ENCODE results near the gene INPP5A. TPM values are rescaled to one million over a fixed set of nuclear protein-coding genes. Genes with fewer than 3 reads are reported as not detected.

The INPP5A gene
- total and polyA plus RNA-seq, 2 donors (not counting 1 experiment from before 2014, with no cell fraction given) = 9.3 to 87.8 TPM

DNA sequence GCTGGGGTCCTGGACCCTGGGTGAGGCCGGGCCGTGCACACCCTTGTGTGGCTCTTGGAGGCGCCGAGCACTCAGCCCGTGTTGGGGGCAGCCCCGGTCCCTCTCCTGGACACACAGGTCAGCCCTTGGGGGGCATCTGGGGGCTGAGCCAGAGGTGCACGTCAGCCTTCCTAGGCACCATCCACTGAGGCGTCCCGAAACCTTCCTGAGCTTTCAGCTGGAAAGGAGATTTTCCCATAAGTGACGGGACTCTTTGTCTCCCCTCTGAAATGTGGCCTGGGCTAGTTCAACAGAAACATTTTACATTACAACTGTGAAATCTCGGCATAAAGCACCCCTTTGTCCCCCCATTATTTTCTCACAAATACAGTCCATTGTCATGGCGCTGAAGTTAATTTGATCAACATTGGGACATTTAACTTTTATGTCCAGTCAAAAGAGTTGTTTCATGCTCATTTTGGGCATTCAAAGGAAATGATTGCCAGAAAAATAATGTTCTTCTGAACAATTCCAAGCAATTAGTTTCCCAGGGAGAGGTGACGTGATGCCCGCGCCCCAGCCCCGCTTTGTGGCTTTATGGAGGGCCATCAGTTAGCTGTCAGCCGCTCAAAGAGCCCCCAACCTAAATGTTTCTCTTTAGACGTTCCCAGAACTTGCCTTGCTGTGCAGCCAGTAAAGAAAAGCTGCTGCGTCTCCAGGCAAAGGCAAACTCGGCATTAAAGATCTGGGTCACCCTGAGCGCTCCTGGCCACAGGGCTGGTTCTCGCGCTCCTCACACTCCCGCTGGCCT is 177.6 kb downstream of the INPP5A start:
- Histone ChIP-seq H3K4me3 (ENCODE audit: control extremely low read depth in 1 of 5, extremely low read depth in 1 of 5, insufficient read depth in 1 of 5, low read depth in 2 of 5, low read length in 4 of 5) (no peak overlapping the region), H4K20me1 (ENCODE audit: control insufficient read depth, insufficient read depth, low read length, poor library complexity, severe bottlenecking) (peaks cover 8% of the 10 kb centered on the region), H3K4me2 (replicated peaks; ENCODE audit: low read depth, low read length, poor library complexity, severe bottlenecking) (no peak overlapping the region), H3K27ac (ENCODE audit: low read length in 2 of 2) (no peak overlapping the region), H2AFZ (ENCODE audit: insufficient read depth, low read depth, low read length, poor library complexity, severe bottlenecking) (no peak overlapping the region), H3K9ac (ENCODE audit: low read length) (no peak overlapping the region), H3K4me1 (ENCODE audit: control insufficient read depth in 2 of 2, insufficient read depth in 2 of 2, low read length in 2 of 2) (no peaks in the 10 kb centered on the region), H3K79me2 (ENCODE audit: control insufficient read depth, insufficient read depth, low read length) (peaks cover 5% of the 10 kb centered on the region), H3K36me3 (replicated peaks in 1 of 2; ENCODE audit: control extremely low read depth in 1 of 2, control insufficient read depth in 1 of 2, extremely low read depth in 1 of 2, insufficient read depth in 2 of 2, low read length in 1 of 2) (peaks cover 0 to 20% of the 10 kb centered on the region in 2 experiments), H3K9me3 (ENCODE audit: control extremely low read depth in 1 of 3, control insufficient read depth in 2 of 3, insufficient read depth in 1 of 3, low read length in 2 of 3) (peaks cover 0 to 42% (median 0%) of the 10 kb centered on the region in 3 donors), H3K27me3 (replicated peaks in 1 of 4; ENCODE audit: control extremely low read depth in 1 of 4, control insufficient read depth in 3 of 4, insufficient read depth in 4 of 4, low read length in 3 of 4) (no peaks in the 10 kb centered on the region)
- no peak for DNase-seq
- Mint-ChIP-seq H3K27ac (no peak overlapping the region), H3K4me1 (no peaks in the 10 kb centered on the region), H3K4me3 (no peak overlapping the region), H3K9me3 (ENCODE audit: insufficient read depth) (no peaks in the 10 kb centered on the region), H3K27me3 (no peaks in the 10 kb centered on the region)
- no peak for TF ChIP-seq EZH2 (IDR thresholded peaks at IDR 0.05; ENCODE audit: borderline replicate concordance, insufficient read depth, low read depth, low read length, poor library complexity, severe bottlenecking)
- TF ChIP-seq, protein P1, sequence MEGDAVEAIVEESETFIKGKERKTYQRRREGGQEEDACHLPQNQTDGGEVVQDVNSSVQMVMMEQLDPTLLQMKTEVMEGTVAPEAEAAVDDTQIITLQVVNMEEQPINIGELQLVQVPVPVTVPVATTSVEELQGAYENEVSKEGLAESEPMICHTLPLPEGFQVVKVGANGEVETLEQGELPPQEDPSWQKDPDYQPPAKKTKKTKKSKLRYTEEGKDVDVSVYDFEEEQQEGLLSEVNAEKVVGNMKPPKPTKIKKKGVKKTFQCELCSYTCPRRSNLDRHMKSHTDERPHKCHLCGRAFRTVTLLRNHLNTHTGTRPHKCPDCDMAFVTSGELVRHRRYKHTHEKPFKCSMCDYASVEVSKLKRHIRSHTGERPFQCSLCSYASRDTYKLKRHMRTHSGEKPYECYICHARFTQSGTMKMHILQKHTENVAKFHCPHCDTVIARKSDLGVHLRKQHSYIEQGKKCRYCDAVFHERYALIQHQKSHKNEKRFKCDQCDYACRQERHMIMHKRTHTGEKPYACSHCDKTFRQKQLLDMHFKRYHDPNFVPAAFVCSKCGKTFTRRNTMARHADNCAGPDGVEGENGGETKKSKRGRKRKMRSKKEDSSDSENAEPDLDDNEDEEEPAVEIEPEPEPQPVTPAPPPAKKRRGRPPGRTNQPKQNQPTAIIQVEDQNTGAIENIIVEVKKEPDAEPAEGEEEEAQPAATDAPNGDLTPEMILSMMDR (IDR thresholded peaks at IDR 0.05) = no peak
- intact Hi-C loops (cut with micrococcal nuclease) = no loop called here
- ChIA-PET CTCF (interaction anchor here (1.2 kb wide), 1 partner anchor 23 kb away, joined by 3 read pairs; no protein-coding TSS in a partner anchor), POLR2A (no interaction called here)
- WGBS (ENCODE audit: insufficient coverage) = 93% methylated on average over 24 of the region's 24 CpGs
- ATAC-seq (ENCODE audit: low read depth) = no peak
